Panc1 (cell line): ENCODE results near the gene MAP2K1.

Experiments
- CTCF ChIP-seq: fragments of 450-650 bp; IDR thresholded peaks from 2 replicates; pipeline ENCODE4 v1.5.1; 2017; ENCODE audit warnings: mild to moderate bottlenecking
- POLR2AphosphoS5 ChIP-seq: IDR thresholded peaks from 2 replicates; pipeline ENCODE4 v1.6.1; 2012; ENCODE audit warnings: mild to moderate bottlenecking, low read depth, low read length, moderate library complexity
- REST ChIP-seq, 2 experiments: IDR thresholded peaks; 2 replicates each; pipeline ENCODE4 v1.6.1; 2011 to 2012; ENCODE audit warnings: low read depth in 2 of 2, control low read depth in 1 of 2, low read length in 1 of 2, mild to moderate bottlenecking in 1 of 2, moderate library complexity in 1 of 2; ENCODE audit not compliant: insufficient read depth in 1 of 2
- SIN3A ChIP-seq: IDR thresholded peaks from 2 replicates; pipeline ENCODE4 v1.6.1; 2012; ENCODE audit warnings: low read depth, mild to moderate bottlenecking, low read length, moderate library complexity, borderline replicate concordance; ENCODE audit not compliant: insufficient read depth

GRCh38 chr15:66481107-66481856, 94.6 kb downstream of the MAP2K1 start:
- TF ChIP-seq CTCF = no peak
- no peak for TF ChIP-seq POLR2AphosphoS5
- TF ChIP-seq REST (IDR thresholded peaks at IDR 0.05; ENCODE audit: insufficient read depth in 1 of 2, low read depth in 2 of 2, low read length in 1 of 2) = no peak
- no peak for TF ChIP-seq SIN3A
